Measurements from ENCODE around the gene BIRC6. TPM values are rescaled to one million over a fixed set of nuclear protein-coding genes. Genes with fewer than 3 reads are reported as not detected.

The BIRC6 gene
- total RNA-seq, 1 donor from 2014 or later: 82.4 TPM

DNA sequence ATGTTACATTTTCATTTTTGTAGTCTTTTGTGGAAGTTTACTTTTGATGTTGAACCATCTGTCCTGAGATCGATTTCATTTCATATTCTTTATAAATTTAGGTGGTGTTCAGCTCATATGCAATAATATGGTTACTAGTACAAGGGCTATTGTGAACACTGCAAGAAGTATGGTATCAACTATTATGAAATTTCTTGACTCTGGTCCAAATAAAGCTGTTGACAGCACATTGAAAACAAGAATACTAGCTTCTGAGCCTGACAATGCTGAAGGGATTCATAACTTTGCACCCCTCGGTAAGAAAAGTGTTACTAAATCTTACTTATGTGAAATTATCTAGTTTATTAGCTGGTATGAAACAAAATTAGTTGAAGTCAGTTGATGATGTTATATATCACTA, 146.1 kb downstream of the BIRC6 start:
- no peaks in the 10 kb centered on the region for H3K27me3 Mint-ChIP-seq
- H3K27ac Mint-ChIP-seq: no peak overlapping the region
- no peak overlapping the region for H3K4me3 Mint-ChIP-seq
- H3K36me3 Mint-ChIP-seq: peaks cover 14% of the 10 kb centered on the region
- DNase-seq (ENCODE audit: extremely low spot score, unreplicated experiment): no peak
- H3K9me3 Mint-ChIP-seq: no peaks in the 10 kb centered on the region
- H3K4me1 Mint-ChIP-seq (ENCODE audit: unreplicated experiment): no peaks in the 10 kb centered on the region
- TF ChIP-seq, protein P1, sequence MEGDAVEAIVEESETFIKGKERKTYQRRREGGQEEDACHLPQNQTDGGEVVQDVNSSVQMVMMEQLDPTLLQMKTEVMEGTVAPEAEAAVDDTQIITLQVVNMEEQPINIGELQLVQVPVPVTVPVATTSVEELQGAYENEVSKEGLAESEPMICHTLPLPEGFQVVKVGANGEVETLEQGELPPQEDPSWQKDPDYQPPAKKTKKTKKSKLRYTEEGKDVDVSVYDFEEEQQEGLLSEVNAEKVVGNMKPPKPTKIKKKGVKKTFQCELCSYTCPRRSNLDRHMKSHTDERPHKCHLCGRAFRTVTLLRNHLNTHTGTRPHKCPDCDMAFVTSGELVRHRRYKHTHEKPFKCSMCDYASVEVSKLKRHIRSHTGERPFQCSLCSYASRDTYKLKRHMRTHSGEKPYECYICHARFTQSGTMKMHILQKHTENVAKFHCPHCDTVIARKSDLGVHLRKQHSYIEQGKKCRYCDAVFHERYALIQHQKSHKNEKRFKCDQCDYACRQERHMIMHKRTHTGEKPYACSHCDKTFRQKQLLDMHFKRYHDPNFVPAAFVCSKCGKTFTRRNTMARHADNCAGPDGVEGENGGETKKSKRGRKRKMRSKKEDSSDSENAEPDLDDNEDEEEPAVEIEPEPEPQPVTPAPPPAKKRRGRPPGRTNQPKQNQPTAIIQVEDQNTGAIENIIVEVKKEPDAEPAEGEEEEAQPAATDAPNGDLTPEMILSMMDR (conservative IDR thresholded peaks at IDR 0.05): no peak

DNA sequence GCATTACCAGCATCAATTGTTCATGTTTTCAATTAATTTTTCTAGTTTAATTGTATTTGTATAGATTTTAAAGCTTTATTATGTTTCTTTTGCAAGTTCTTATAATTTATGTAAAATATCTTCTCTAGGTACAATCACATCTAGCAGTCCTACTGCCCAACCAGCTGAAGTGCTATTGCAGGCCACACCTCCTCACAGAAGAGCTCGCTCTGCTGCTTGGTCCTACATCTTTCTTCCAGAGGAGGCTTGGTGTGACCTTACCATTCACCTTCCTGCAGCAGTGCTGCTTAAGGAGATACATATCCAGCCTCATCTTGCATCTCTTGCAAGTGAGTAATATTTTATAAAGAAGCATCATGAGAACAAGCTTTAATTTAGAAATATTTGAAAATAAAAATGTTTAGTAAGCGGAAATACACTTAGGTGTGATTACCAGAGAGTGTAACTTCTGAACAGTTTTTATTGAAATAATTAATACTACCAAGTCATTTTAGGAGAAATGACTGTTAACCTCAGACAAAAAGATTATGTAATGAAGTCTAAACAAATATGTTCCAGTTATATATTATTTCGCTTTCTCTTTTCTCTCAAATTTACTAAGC, 148.2 kb downstream of the BIRC6 start:
- no peaks in the 10 kb centered on the region for H3K27me3 Mint-ChIP-seq
- H3K4me1 Mint-ChIP-seq (ENCODE audit: unreplicated experiment): no peaks in the 10 kb centered on the region
- peaks cover 22% of the 10 kb centered on the region for H3K36me3 Mint-ChIP-seq
- TF ChIP-seq, protein P1 (conservative IDR thresholded peaks at IDR 0.05): no peak
- DNase-seq (ENCODE audit: extremely low spot score, unreplicated experiment): no peak
- H3K9me3 Mint-ChIP-seq: no peaks in the 10 kb centered on the region
- no peak overlapping the region for H3K27ac Mint-ChIP-seq
- no peak overlapping the region for H3K4me3 Mint-ChIP-seq

DNA sequence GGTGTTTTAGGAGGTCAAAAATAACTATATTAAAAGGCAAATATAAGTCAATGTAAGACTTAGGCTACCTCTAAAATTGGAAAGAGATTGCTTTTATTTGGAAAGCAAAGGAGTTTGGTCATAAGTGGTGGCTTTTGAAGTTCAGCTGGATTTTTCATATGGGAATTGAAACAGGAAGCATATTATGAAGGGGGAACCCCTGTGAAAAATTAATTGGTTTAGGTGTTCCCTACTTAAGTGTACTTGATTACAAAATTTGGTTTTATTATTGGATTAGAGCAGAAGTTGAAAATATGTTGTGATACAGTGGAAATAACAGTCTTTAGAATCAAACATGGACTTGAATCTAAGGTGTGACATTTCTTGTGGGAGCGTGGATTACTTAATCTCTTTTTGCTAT, 149.6 kb downstream of the BIRC6 start:
- Mint-ChIP-seq H3K4me1 (ENCODE audit: unreplicated experiment) (no peaks in the 10 kb centered on the region), H3K27ac (no peak overlapping the region), H3K4me3 (no peak overlapping the region), H3K27me3 (no peaks in the 10 kb centered on the region), H3K9me3 (no peaks in the 10 kb centered on the region), H3K36me3 (peaks cover 27% of the 10 kb centered on the region)
- TF ChIP-seq, protein P1 (conservative IDR thresholded peaks at IDR 0.05): no peak
- DNase-seq (ENCODE audit: extremely low spot score, unreplicated experiment): no peak

DNA sequence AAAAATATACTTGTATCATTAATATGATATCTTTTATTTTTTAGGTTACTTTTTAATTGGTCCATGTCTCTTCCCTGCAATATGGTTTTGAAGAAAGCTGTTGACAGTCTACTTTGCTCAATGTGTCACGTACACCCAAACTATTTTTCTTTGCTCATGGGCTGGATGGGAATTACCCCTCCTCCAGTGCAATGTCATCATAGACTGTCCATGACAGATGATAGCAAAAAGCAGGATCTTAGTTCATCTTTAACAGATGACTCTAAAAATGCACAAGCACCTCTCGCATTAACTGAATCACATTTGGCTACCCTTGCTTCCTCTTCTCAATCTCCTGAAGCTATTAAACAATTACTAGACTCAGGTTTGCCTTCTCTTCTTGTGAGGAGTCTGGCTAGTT, 158.1 kb downstream of the BIRC6 start:
- no peak for DNase-seq (ENCODE audit: extremely low spot score, unreplicated experiment)
- no peak overlapping the region for H3K27ac Mint-ChIP-seq
- peaks cover 13% of the 10 kb centered on the region for H3K36me3 Mint-ChIP-seq
- no peaks in the 10 kb centered on the region for H3K27me3 Mint-ChIP-seq
- H3K9me3 Mint-ChIP-seq: no peaks in the 10 kb centered on the region
- TF ChIP-seq, protein P1 (conservative IDR thresholded peaks at IDR 0.05): no peak
- H3K4me1 Mint-ChIP-seq (ENCODE audit: unreplicated experiment): no peaks in the 10 kb centered on the region
- no peak overlapping the region for H3K4me3 Mint-ChIP-seq

DNA sequence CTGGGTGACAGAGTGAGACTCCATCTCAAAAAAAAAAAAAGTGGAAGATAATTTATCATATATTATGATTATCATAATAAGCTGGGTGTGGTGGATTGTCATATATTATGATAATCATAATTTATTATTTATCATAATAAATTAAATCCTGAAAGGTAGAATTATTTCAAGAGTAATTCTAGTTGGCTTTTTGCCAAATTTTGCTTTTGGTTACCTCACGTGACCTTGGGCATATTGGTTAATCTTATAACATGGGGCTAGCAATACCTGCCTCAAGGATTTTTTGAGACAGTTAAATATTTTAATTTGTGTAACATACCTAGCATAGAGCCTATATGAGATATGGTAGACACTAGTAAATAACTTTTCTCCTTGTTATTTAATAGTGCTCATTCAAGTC, 159.7 kb downstream of the BIRC6 start:
- Mint-ChIP-seq H3K36me3 (peaks cover 8% of the 10 kb centered on the region), H3K9me3 (no peaks in the 10 kb centered on the region), H3K4me1 (ENCODE audit: unreplicated experiment) (no peaks in the 10 kb centered on the region), H3K4me3 (no peak overlapping the region), H3K27me3 (no peaks in the 10 kb centered on the region), H3K27ac (no peak overlapping the region)
- DNase-seq (ENCODE audit: extremely low spot score, unreplicated experiment): no peak
- TF ChIP-seq, protein P1 (conservative IDR thresholded peaks at IDR 0.05): no peak

DNA sequence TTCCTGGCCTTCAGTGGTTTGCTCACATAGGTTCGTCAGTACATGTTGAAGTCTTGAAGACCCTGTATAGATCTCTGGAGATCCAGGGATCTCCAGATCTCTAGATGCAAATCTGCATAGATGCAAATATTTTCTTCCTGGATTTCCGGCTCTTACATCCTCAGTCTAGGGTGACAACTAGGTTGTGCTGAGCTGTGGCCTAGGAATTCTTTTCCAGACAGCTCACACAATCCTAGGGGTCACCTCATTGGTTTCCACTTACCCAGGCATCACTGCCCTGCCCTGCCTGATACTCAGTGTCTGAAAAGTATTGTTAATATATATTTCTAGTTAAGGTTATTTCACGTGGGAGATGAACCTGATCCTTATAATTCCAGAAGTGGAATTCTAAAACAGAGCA, 165.9 kb downstream of the BIRC6 start:
- no peaks in the 10 kb centered on the region for H3K9me3 Mint-ChIP-seq
- no peak overlapping the region for H3K4me3 Mint-ChIP-seq
- no peak overlapping the region for H3K27ac Mint-ChIP-seq
- no peak for DNase-seq (ENCODE audit: extremely low spot score, unreplicated experiment)
- H3K27me3 Mint-ChIP-seq: no peaks in the 10 kb centered on the region
- H3K36me3 Mint-ChIP-seq: peaks cover 27% of the 10 kb centered on the region
- TF ChIP-seq, protein P1 (conservative IDR thresholded peaks at IDR 0.05): no peak
- H3K4me1 Mint-ChIP-seq (ENCODE audit: unreplicated experiment): no peaks in the 10 kb centered on the region
